HPDE6-E6E7 (cell line): ENCODE results near the gene PM20D2.
A peak's percentile ranks its signal among the peaks of the same experiment; 100 is the strongest.
"Not testable (repeated sequence)": the region's sequence is repeated elsewhere in the genome, so short reads cannot be mapped to it uniquely, and the experiment has no call there.

Experiments used
- DNase-seq: peaks from one replicate; pipeline ENCODE4 v3.0.0; 2011; ENCODE audit warnings: missing footprints; ENCODE audit errors: extremely low spot score

The PM20D2 gene, protein sequence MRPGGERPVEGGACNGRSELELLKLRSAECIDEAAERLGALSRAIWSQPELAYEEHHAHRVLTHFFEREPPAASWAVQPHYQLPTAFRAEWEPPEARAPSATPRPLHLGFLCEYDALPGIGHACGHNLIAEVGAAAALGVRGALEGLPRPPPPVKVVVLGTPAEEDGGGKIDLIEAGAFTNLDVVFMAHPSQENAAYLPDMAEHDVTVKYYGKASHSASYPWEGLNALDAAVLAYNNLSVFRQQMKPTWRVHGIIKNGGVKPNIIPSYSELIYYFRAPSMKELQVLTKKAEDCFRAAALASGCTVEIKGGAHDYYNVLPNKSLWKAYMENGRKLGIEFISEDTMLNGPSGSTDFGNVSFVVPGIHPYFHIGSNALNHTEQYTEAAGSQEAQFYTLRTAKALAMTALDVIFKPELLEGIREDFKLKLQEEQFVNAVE

DNA sequence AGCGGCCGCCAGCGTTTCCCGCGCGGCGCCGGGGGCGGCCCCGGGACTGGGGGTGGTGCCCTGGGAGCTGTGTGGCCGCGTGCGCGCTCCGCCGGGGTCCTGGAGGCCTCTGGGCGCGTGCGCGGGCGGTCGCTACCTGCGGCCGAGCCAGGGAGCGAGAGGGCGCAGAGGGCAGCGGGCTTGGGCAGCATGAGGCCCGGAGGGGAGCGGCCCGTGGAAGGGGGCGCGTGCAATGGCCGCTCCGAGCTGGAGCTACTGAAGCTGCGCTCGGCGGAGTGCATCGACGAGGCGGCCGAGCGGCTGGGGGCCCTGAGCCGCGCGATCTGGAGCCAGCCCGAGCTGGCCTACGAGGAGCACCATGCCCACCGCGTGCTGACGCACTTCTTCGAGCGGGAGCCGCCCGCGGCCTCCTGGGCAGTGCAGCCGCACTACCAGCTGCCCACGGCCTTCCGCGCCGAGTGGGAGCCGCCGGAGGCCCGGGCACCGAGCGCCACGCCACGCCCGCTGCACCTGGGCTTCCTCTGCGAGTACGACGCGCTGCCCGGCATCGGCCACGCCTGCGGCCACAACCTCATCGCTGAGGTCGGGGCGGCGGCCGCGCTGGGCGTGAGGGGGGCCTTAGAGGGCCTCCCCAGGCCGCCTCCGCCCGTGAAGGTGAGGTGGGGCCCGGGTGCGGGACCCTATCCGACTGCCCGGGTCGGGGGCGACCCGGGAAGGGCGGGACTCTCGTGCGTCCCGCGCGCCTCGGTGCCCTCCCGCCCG, at the start of gene PM20D2:
PM20D2 (plus strand) TSS at position 100 of the 762 bp plus-strand sequence; CDS start at position 190, 90 bp downstream.
- peak; percentile 54 for DNase-seq

DNA sequence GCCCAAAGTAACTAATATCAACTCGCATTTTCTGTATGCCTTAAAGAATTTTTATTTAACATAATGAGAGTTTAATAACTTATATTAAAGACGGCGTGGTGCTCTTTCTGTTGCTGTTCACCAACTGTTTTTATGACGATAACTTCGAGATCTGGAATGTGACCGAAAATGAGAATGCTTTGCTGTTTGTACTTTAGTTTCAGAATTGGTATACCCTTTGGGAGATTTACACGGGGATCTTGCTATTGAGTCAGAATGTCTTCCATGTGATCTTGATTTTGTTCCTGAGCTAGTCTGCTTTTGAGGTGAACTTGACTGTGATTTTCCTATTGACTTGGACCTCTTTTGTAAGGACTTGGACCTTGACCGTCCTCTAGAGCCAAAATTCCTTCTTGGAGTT, 47.4 kb upstream of the PM20D2 start:
- DNase-seq = no peak

DNA sequence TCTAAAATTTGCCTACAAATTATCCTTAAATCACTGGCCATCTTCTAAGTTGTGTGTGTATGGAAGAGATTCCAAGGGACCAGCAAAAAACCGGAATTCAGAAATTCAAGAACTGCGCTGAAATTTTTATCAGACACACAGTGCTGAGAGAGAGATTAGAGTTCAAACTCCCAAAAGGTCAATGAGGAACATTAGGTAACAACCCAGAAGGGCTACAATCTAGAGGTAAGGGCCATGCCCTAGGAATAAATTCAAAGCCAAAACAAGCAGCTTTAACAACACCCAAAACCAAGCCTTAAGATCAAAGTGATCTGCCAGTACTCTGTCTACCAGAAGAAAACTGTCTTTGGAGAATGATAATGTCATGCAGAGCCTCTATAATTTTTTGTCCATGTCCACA, 45.7 kb upstream of the PM20D2 start:
- no peak for DNase-seq

DNA sequence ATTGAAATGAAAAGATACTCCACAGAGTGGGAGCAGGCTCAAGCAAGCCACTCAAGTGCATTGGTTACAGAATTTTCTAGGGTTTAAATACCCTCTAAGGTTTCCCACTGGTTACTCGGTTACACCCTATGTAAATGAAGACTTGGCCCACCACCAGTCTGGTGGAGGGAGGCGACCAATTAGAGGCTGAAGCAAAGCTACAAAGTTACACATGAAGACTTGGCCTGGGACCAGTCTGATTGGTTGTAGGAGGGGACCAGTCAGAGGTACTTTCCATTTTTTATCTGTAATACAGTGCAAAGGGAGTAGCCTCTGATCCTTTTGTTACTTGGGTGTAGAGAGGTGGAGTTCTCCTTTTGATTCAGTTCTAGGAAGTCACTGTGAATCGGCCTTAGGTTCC, 35.6 kb upstream of the PM20D2 start:
- DNase-seq = no peak

DNA sequence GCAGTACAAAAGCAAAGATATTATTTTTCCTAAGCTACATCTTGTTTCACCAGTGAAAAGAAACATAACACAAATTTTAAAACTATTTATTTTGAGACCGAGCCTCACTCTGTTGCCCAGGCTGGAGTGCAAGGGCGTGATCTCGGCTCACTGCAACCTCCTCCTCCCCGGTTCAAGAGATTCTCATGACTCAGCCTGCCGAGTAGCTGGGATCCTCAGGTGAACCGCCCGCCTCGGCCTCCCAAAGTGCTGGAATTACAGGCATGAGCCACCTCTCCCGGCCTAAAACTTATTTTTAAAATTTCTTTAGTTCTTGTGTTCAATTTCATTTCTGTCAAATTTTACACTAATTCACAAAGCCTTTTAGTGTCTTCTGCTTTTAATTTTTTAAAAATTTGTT, 33.9 kb upstream of the PM20D2 start:
- no peak for DNase-seq

DNA sequence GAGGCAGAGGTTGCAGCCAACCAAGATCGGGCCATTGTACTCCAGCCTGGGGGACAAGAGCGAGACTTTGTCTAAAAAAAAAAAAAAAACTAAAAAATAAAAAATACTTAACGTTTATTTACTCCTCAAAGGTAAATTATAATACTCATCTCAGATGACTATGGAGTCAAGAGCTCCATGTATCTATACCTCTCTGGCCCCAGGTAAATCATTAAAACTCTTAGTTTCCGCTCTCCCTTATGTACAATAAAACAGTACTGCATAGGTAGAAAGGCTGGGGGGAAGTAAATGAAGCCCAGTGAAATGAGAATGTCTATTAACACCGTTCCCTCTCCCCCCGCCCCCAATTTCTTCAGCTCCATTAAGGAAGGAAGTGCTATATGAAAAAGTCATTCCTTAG, 29.2 kb upstream of the PM20D2 start:
- DNase-seq = no peak

DNA sequence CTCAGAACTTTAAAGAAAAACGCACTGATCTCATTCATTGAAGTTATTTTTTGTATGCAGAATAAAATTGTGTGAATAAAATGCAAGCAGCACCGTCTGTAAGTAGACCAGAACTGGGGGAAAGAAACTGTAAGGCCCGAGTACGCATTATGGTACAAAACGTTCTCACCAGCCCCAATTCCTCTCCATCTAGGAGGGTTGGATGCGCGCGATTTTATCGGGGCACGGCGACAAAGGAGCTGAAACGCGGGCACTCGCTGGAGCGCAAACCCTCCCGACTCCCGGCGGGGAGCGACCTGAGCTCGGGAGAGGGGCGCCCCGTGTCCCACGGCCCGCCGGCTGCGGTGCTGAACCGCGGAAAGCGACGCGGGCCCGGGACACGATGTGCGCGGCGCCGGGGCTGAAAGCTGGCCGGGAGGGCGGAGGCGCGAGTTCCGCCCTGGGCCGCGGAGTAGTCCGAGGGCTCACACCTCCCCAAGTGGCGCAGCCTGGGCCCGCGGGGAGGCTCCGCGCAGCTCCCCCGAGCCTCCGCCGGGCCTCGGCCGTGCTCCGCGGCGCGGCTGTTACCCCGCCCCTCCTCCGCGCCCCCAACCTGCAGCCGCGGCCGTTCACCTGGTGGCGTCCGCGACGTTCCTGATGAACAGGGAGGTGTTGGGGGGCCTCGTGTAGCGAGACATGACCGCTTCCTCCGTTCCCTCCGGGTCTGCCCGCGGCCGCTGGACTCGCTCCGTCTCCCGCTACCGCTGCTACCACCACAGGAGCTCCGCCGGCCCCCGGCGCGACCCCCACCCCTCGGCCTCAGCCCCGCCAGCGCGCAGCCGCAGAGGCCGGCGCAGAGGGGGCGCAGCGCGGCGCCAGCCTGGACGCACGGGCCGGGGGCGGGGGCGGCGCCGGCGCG, 28.4 kb upstream of the PM20D2 start, which contains the start of gene SRSF12:
SRSF12 (minus strand) TSS at position 861 of the 898 bp plus-strand sequence; CDS start at position 677, 184 bp downstream.
- no peak for DNase-seq

DNA sequence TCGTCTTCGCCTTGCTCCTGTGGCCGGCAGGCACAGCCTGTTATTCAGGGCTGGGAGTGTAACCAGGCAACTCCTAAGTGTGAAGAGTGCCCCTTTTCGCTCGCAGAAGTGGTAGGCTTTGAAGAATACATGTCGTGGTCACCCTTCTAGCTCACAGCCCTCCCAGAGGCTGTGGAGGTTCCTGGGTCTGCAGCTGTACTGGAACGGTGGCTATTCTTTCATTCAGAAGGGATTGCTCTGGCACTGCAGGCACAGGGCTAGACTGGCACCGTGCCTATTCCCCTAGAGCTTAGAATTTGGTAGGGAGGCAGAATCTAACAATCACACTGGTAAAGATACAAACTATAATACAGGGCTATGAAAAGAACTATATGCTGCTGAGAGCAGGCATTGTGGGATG, 26.9 kb upstream of the PM20D2 start:
- no peak for DNase-seq

DNA sequence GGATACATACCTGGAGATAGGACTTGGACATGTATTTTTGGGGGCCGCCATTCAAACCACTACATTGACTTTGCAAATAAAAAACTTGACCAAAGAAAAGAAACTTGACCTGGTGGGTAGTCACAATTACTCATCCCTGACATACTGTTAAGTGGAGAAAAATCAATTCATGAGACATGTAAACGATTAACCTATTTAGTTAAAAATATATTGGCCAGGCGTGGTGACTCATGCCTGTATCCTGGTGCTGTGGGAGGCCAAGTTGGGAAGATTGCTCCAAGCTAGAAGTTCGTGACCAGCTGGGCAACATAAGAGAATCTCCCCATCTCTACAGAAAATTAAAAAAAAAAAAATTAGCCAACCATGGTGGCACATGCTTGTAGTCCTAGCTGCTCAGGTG, 25.5 kb upstream of the PM20D2 start:
- DNase-seq = no peak

DNA sequence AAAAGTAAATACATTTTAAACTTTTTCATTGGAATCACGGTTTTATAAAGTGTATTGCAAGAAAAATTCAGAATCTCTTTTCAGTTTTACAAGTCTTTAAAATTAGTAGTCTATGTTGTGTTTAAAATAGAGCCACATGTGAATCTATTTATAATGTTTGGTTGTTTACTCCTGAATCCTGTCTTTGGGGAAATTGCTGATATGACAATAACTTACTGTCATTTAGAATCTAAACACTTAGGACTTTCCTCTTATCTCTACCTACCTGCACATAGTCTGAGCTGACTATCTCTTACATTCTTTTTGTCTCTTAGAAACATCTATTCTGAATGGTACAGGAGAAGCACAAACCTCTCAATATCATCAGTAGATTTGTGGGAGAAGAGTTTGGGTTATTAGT, 23.9 kb upstream of the PM20D2 start:
- no peak for DNase-seq

DNA sequence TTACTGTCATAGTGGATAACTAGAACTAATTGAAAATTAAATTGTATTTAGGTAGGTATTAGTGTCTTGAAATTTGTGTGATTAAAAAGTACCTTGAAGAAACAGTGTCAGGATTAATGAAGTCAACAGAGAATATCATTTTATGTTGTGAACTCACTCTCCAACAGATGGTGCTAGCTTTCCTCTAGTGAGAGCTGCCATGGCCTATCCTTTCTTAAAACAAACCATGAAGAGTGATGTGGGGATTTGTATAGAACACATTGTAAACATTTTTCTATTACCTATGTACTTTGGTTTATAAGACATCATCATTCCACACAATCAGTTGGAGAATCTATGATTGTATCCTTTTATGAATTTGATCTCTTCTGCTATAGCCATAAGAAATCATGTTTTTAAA, 23.2 kb upstream of the PM20D2 start:
- DNase-seq = no peak

DNA sequence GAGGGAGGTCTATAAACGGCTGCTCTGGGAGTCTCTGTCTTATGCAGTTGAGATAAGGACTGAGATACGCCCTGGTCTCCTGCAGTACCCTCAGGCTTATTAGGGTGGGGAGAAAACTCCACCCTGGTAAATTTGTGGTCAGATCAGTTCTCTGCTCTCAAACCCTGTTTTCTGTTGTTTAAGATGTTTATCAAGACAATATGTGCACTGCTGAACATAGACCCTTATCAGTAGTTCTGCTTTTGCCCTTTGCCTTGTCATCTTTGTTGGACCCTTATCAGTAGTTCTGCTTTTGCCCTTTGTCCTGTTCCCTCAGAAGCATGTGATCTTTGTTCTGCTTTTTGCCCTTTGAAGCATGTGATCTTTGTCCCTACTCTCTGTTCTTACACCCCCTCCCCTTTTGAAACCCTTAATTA, 17.6 kb upstream of the PM20D2 start:
- not testable (repeated sequence) for DNase-seq

DNA sequence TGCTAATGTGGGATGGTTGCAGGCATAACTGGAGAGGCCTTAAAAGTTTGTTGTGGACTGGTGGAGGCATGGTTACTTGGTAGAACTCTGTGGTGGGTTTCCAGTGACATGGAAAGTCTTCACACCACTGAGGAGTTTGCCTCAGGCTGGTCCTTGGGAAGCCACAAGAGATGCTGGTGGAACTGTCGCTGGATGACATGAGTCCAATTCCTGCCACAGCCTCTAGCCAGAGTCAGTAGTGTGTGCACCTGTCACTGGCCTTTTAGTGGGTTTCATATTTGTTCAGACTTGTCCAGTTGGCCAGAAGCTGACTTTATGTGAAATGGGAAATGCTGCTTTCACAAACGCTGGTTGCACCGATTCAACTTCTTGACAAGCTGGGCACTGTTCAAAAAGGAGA, 14.3 kb upstream of the PM20D2 start:
- DNase-seq = no peak

DNA sequence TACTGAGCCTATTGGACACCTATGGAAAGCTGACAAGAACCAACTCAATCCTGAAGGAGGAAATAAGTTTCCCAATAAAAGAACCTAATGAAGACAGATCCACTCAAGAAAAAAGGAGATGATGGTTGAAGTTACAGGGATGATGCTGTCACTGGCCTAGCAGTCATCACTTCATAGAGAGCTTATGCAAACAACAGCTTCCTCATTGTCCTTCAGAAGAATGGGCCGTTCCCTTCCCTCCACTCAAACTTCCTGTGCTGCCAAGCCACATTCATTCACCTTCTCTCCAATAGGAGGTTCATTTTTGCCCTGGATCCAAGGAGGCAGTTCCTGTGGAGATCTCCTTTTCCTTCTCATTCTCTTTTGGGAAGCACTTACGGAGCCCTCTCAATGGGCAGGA, 13.8 kb upstream of the PM20D2 start:
- DNase-seq = no peak

DNA sequence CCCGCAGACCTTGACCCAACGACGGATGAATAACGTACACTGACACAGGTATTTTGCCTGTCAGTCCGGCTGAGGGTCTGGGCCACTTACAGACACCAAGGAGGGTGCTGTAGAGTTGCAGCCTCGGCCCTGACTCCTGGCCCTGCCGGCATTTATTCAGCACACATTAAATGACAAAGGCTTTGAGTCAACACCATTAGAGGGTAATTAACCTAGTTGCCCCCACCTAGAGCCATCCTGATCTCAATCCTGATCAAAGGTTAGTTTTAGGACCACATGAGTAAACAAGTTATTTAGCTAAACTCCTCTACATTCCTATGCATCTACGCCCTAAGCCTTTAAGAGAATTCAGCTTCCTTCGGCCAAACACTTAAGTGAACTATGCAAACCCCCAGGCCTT, 11.9 kb upstream of the PM20D2 start:
- no peak for DNase-seq

DNA sequence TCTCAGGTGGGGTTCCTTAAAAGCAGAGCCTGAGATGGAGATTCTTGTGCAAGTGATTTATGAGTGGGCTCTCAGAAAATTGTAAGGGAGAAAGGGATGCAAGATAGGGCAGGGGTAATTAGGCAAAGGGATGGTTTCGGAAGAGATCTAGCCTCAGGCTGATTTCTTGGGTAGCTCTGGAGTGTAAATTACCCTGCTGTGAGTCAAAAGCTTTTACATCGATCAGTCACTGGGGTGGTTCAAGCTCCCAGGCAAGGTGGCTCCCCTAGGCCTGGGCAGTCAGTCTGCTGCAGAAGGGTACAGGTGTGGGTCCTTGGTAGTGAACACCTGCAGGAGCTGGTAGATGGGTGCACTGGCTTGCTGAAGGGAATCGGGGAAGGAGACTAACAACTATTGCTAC, 11.1 kb upstream of the PM20D2 start:
- DNase-seq = no peak

DNA sequence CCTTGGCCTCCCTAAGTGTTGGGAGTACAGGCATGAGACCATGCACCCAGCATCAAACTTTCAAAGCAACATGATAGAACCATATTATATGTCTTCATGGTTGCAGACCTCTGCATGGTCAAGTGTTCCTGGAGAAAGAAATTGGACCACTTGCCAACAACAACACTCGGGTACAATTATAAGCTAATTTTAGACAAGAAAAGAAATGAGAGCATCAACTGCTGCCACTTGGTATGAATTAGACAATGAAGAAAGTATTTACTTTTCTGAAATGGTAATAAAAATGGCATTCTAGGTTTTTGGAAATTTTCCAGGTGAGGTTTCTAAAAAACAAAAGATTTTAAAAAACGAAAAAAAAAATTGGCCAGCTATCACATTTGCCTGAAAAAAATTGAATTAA, 7.7 kb upstream of the PM20D2 start:
- no peak for DNase-seq

DNA sequence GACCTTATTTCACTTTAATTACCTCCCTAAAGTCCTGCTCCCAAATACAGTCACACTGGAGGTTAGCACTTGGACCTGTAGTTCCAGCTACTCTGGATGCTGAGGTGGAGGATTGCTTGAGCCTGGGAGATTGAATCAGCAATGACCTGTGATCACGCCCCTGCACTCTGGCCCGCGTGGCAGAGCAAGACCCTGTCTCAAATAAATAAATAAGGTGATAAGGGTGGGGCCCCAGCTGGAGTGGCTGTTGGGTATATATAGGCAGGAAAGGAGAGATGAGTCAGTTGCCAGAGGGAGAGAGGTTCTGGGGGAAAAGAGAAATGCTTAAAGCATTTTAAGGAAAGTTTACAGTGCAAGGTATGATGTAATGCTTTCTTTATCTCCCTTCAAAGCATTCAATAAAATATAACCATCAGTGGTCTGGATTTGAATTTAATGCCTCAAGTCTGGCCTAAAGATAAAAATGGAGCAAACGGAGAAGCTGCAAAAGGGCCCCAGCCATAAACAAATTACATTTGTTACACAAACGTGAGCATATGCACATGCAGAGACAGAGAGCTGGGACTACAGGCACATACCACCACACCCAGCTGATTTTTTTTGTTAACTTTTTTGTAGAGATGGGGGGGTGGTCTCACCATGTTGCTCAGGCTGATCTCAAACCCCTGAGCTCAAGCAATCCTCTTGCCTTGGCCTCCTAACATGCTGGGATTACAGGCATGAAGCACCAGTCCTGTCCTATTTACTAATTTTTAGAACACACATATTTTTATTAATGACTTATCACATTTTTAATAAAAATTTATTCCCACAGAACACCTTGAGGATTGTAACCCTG, 6.1 kb upstream of the PM20D2 start:
- no peak for DNase-seq

DNA sequence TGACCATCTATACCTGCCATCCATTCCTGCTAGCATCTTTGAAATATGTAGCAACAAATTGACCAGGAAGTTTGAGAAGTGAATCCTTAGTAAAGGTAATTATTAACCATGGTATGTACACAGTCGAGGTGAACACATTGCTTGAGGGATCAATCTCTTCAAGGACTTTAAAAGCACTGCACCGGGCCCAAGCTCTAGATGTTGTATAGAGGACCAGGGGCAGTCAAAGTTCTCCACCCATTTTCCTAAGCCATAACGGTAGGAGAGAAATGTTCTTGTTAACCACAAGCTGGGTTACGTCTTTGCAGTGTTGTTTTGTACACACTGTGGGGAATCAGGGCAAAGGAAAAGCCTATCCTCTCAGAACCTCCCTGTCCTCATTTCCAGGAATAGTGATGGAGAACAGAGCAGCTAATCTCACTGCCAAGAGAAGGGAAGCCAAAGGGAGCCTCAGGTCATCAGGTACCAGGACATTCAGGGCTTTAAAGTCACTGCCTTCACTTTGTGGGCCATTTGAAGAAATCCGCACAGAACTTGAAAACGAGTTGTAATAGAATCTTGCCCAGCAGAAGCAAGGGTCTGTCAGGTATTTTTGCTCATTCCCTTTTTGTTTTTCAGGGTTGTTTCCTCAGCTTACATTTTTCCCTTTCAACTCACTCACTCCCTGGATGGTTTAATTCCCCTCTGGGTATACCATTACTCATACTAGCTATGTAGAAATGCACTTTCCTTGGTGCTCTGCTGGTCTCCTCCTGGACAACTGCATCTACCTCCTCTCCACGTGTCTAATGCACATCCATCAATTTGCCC, 5.3 kb upstream of the PM20D2 start:
- no peak for DNase-seq

DNA sequence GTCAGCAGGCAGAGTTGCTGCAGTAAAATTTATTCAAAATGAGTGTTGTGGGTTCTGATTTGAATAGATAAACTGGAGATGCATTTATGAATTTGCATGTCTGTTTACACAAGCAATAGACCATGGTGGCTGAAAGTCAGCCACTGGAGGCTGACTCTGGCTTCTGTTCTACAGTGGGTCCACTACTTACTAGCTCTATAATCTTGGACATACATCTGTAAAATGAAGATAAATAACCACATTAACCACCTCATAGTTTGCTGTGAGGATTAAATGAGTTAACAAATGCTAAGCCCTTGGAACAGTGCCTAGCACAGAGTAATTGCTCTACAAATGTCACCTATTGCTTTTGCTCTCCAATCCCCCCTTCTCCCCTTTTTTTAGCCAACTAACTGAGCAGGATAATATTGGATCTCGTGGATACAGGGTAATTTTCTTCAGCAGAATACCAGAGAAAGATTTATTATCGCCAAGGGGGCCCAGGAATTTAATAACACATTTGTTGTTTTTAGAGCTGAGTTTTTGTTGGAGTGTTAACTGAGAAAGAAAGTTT, 1.4 kb upstream of the PM20D2 start:
- no peak for DNase-seq
